Smooth muscle cell (in vitro differentiated cells): ENCODE measurements around the gene ABCG5. TPM values are rescaled to one million over a fixed set of nuclear protein-coding genes. Genes with fewer than 3 reads are reported as not detected.

Source experiments
- DNase-seq: peaks from one replicate; lab custom pipeline; 2025; ENCODE audit not compliant: unreplicated experiment; lab: John Stamatoyannopoulos, UW
- H2AFZ ChIP-seq: fragments of 200-600 bp; sonication (generic); 2 replicates; pipeline ENCODE4 v1.6.0; 2016; ENCODE audit warnings: antibody characterized with exemption, low read depth, mild to moderate bottlenecking
- H3F3A ChIP-seq: fragments of 200-600 bp; sonication (generic); 2 replicates; pipeline ENCODE4 v1.6.0; 2017; ENCODE audit warnings: antibody characterized with exemption, low read depth
- H3K27ac ChIP-seq: fragments of 200-600 bp; sonication (generic); 2 replicates; pipeline ENCODE4 v1.5.1; 2016; ENCODE audit warnings: low read depth, mild to moderate bottlenecking
- H3K27me3 ChIP-seq: fragments of 200-600 bp; sonication (generic); 2 replicates; pipeline ENCODE4 v1.6.1; 2016; ENCODE audit warnings: low read depth, mild to moderate bottlenecking
- H3K36me3 ChIP-seq: fragments of 200-600 bp; sonication (generic); 2 replicates; pipeline ENCODE4 v1.5.1; 2016; ENCODE audit warnings: low read depth
- H3K4me1 ChIP-seq: fragments of 200-600 bp; sonication (generic); 2 replicates; pipeline ENCODE4 v1.5.1; 2016; ENCODE audit warnings: low read depth
- H3K4me2 ChIP-seq: fragments of 200-600 bp; sonication (generic); 2 replicates; pipeline ENCODE4 v1.6.0; 2016; ENCODE audit warnings: mild to moderate bottlenecking
- H3K4me3 ChIP-seq: fragments of 200-600 bp; sonication (generic); 2 replicates; pipeline ENCODE4 v1.5.1; 2016; ENCODE audit warnings: mild to moderate bottlenecking
- H3K79me2 ChIP-seq: fragments of 200-600 bp; sonication (generic); 2 replicates; pipeline ENCODE4 v1.6.0; 2016; ENCODE audit warnings: low read depth, mild to moderate bottlenecking
- H3K9ac ChIP-seq: fragments of 200-600 bp; sonication (generic); 2 replicates; pipeline ENCODE4 v1.6.0; 2016; ENCODE audit warnings: low read depth
- H3K9me3 ChIP-seq: fragments of 200-600 bp; sonication (generic); replicated peaks from 2 replicates; pipeline ENCODE4 v1.5.1; 2016; ENCODE audit warnings: low read depth
- H4K20me1 ChIP-seq: fragments of 200-600 bp; sonication (generic); 2 replicates; pipeline ENCODE4 v1.6.0; 2016; ENCODE audit warnings: low read depth
- CTCF ChIP-seq: fragments of 200-600 bp; sonication (generic); IDR thresholded peaks from 2 replicates; pipeline ENCODE4 v1.5.1; 2017; ENCODE audit warnings: borderline replicate concordance, mild to moderate bottlenecking, antibody characterized with exemption; ENCODE audit not compliant: insufficient read depth, poor library complexity, severe bottlenecking
- WGBS: methylation state at CpG from one replicate; pipeline ENCODE4 v1.1.7; 2016; ENCODE audit warnings: low lambda C conversion rate; 5-methylcytosine and 5-hydroxymethylcytosine counted together
- polyA plus RNA-seq: library from polyadenylated mRNA; unstranded; fragments of >200 nt; fragmentation: Nextera tagmentation; extraction: Ambion mirVana; gene quantifications from 2 replicates; pipeline ENCODE4 v1.2.1, GENCODE V29; 2016
- total RNA-seq: library from RNA; depleted of rRNA; stranded (reverse); fragments of >200 nt; gene quantifications from 2 replicates; pipeline ENCODE4 v1.2.3, GENCODE V29; 2014

The ABCG5 gene
- total and polyA plus RNA-seq, 2 experiments from 2014 or later = not detected

GRCh38 chr2:43778233-43778632 lies 60.4 kb downstream of the ABCG5 start:
- Histone ChIP-seq H3K9ac (no peak overlapping the region), H3K4me2 (no peak overlapping the region), H3K4me3 (no peak overlapping the region), H3K27ac (no peak overlapping the region), H3K9me3 (no peaks in the 10 kb centered on the region), H3K36me3 (no peaks in the 10 kb centered on the region), H3F3A (no peaks in the 10 kb centered on the region), H2AFZ (no peak overlapping the region), H4K20me1 (no peaks in the 10 kb centered on the region), H3K27me3 (no peaks in the 10 kb centered on the region), H3K79me2 (no peaks in the 10 kb centered on the region), H3K4me1 (peaks cover 6% of the 10 kb centered on the region)
- 84% methylated on average over 8 of the region's 8 CpGs for WGBS
- TF ChIP-seq CTCF = no peak
- DNase-seq = no peak

GRCh38 chr2:43777306-43777926 lies 61.2 kb downstream of the ABCG5 start:
- TF ChIP-seq CTCF = no peak
- Histone ChIP-seq H3K36me3 (no peaks in the 10 kb centered on the region), H4K20me1 (no peaks in the 10 kb centered on the region), H3K79me2 (no peaks in the 10 kb centered on the region), H2AFZ (no peak overlapping the region), H3K4me3 (no peak overlapping the region), H3K27me3 (no peaks in the 10 kb centered on the region), H3K4me1 (peaks cover 6% of the 10 kb centered on the region), H3K9ac (no peak overlapping the region), H3F3A (no peaks in the 10 kb centered on the region), H3K27ac (no peak overlapping the region), H3K9me3 (no peaks in the 10 kb centered on the region), H3K4me2 (no peak overlapping the region)
- 98% methylated on average over 8 of the region's 8 CpGs for WGBS
- DNase-seq = no peak

- no peaks in the 10 kb centered on the region for H3K27me3 ChIP-seq
- no peak for TF ChIP-seq CTCF
- H3K9ac ChIP-seq = no peak overlapping the region
These were observed 62.3 kb downstream of the ABCG5 start for GRCh38 chr2:43776324-43776723.

GRCh38 chr2:43774617-43775016 lies 64.0 kb downstream of the ABCG5 start:
- H3K9ac ChIP-seq = peak overlapping the region; percentile 90
- peak overlapping the region; percentile 74 for H3K4me3 ChIP-seq
- no peak for TF ChIP-seq CTCF
- no peaks in the 10 kb centered on the region for H3F3A ChIP-seq
- 57% methylated on average over 7 of the region's 7 CpGs for WGBS
- peak overlapping the region; percentile 85 for H2AFZ ChIP-seq
- DNase-seq = no peak
- no peaks in the 10 kb centered on the region for H4K20me1 ChIP-seq
- peak overlapping the region; percentile 89 for H3K27ac ChIP-seq
- H3K36me3 ChIP-seq = no peaks in the 10 kb centered on the region
- H3K4me1 ChIP-seq = peaks cover 6% of the 10 kb centered on the region
- H3K27me3 ChIP-seq = no peaks in the 10 kb centered on the region
- no peaks in the 10 kb centered on the region for H3K9me3 ChIP-seq
- peak overlapping the region; percentile 86 for H3K4me2 ChIP-seq
- H3K79me2 ChIP-seq = no peaks in the 10 kb centered on the region

More at GRCh38 chr2:43776324-43776723, 62.3 kb downstream of the ABCG5 start:
- H3K4me2 ChIP-seq = no peak overlapping the region
- H3K36me3 ChIP-seq = no peaks in the 10 kb centered on the region
- no peak for DNase-seq
- 97% methylated on average over 1 of the region's 1 CpG for WGBS
- H3K27ac ChIP-seq = no peak overlapping the region
- H3K9me3 ChIP-seq = no peaks in the 10 kb centered on the region
- peaks cover 6% of the 10 kb centered on the region for H3K4me1 ChIP-seq
- H2AFZ ChIP-seq = no peak overlapping the region
- H3K79me2 ChIP-seq = no peaks in the 10 kb centered on the region
- no peak overlapping the region for H3K4me3 ChIP-seq
- no peaks in the 10 kb centered on the region for H4K20me1 ChIP-seq
- H3F3A ChIP-seq = no peaks in the 10 kb centered on the region
